ENCODE results near the gene COQ8B.

The COQ8B gene

DNA sequence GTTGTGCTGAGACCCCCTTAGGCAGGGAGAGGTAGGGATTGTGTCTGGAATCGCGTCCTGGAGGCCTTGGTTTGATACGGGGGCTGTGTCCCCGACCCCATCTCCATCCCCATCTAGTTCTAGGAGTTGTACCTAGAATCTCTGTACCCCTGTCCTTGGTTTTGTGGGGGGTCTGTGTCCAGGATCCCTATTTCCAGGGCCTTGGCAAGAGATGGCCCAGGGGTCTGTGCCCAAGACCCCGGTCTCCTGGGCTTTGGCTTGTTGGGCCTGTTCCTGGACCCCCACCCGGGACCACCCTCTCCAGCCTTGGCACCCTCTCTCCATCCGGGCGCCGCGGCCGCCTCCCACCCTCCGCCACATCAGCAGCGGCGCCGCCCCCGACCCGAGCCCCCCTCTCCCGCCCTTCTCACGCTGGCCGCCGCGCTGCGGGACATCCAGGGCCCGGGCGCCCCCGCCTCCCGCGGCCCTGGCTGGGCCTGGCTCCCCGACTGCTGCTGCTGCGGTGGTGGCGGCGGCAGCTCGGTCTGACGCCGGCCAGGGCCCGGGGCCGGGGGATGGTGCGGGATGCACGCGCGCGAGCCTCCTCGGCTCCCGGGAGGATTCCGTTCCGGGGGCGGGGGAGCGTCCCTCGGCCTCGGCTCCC is 26.5 kb downstream of the COQ8B start, which contains the start of gene NUMBL:
TSS of gene NUMBL (minus strand) at position 602 of the 643 bp plus-strand sequence. CDS start at position 434, 168 bp downstream.
- peak; percentile 23 to 28 for DNase-seq

DNA sequence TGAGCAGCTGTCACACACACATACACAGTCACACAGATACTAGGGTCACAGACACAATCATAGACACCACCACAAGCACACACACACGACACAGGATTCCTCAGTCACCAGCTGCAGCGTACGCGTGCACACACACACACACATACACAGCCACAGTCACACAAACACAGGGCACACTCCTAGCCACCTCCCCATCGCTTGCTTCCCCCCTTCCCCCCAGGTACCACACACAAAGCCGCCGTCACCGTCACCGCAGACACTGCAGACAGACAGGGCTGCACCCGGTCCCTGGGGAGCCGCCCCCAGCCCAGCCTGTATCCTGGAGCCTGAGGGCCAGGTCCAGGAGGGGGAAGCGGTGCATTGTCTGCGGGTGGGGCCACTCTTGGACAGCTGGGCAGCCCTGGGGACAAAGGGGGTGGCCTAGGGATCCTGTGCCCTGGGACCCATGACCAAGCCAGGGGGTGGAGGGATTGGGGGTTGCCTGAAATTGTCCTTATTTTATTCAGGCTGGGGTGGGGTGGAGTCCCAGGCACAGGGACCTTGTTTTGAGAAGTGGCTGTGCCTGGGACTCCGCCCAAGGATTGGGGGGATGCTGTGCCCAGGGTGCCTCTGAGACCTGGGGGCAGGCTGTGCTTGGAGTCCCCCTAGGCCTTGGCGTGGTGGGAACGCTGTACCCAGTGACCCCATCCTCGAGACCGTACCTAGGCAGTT is 27.2 kb downstream of the COQ8B start:
- DNase-seq = peak in 1 of 2 experiments; percentile 42

DNA sequence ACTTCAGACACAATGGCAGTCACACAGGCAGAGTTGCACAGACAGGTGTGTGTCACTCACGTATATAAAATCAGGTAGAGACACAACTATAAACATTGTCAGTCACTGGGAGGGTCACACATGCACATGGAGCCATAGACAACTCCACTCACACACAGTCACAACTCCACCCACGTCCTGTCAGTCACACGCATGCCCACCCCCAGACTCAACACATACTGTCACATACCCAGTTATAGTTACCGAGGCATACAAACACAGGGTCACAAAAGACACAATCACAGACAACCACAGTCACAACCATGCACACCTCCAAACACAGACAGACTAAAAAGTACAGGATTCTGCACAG is 27.7 kb downstream of the COQ8B start:
- DNase-seq = no peak

DNA sequence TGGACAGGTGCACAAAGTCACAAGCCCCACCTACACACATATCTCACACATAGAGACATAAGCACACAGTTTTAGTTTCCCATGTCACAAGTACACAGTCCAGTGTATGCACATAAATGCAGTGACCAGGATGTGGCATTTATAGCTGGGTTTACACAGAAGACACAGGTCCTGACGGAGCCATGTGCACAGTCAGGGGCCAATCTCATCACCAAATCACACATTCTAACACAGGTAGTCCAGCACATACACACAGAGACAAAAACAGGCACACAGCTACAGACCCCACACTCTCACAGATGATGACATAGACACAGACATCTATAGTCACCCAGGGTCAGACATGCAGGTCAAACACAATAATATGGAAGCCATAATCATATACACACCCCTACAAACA is 28.4 kb downstream of the COQ8B start:
- no peak for DNase-seq

DNA sequence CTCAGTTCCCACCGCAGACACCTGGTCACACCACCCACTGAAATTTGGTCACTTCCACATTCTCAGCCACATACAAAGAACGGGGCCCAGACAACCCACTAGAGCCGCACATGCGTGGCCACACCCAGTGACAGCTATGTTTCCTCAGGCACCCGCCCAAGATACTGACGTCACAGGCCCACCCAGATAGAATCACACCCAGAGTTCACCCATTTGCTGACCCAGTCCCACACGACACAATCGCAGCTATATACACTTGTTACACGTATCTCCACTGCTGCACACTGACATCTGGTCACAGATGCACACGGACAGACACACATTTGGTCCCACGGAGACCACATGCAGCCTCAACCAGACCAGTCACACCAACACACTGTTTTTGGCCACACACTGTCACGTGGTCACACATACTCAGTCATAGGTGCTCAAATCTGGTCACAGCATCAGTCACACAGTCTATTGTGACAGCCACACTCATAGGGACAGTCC is 29.1 kb downstream of the COQ8B start:
- no peak for DNase-seq

DNA sequence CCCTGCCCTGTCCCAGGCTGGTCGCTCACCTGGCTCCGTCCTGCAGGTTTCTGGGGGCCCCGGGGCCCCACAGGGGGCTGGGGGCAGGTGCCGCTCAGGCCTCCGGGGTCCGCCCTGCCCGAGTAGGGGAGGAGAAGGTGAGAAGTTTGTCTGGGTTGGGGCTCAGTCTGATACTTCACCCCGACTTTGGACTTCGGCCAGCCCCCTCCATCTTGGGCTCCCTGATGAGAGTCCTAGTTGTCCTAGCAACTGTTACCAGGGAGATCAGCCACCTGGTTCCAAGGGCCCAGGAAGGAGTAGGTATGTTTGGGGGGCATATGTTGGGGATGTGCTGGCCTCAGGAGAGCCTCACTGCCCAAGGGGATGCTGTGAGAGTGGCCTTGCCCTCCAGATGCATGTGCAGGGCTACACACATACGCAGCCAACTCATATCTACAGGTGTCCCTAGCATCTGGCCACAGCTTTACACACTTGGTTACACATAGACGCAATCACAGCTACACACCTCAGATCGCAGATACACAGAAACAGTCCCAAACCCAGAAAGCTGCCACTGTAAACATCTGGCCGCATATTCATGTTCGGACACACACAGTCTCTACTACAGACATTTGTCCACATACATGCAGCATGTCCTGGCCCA is 29.7 kb downstream of the COQ8B start:
- DNase-seq = no peak

DNA sequence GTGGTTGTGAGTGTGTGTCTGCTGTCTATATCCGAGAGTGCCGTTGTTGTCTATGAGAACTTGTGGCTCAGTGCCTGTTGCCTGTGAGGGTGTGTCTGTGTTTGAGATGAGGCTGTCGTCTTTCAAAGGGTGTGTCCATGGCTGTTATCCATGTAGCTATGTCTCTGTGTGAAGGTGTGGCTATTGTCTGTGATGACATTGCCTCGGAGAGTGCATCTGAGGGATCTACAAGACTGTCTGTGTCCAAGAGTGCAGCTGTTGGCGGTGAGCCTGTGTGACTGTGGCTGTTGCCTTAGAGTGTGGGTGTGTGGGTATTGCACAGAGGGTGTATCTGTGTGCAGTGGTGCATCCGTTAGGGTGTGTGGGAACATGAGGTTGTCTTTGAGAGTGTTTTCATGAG is 31.1 kb downstream of the COQ8B start:
- no peak for DNase-seq

DNA sequence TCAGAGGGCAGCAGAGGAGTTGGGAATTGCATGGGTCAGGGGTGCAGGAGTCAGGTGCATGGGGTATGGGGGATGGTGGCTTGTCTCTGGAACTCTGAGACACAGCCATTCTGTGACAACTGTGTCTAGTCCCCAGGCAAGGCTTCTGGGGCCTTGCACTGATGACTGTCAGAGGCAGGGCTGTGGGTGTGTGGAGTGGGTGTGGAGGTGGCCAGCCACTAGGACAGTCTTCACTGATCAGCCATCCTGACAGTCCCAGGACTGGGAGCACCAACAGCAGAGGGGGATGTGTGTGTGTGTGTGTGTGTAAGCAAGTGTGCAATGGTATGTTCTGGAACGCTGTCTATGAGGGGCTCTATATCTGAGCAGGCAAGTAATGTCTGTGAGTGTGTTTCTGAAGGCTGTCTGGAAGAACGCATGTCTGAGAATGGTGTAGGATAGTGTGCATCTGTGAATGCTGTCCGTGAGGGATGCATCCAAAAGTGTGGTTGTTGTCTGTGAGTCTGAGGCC is 31.6 kb downstream of the COQ8B start:
- no peak for DNase-seq

DNA sequence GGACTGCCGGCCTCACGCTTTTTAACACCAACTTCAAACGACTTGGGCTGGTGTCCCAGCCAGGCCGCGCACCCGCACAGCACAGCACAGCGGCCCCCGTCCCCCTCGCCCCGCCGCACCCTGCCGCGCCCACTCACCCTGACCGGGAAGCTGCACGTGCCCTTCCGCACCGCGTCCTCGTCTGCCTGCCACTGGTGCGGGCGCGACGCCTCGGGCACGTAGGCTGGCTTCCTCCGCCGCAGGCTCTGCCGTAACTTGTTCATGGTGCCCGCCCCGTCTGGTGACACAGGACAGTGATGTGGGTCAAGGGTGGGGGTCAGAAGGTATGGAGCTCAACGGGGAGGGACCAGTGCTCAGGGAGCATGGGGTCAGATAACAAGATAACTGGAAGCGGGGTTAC is 32.4 kb downstream of the COQ8B start:
- no peak for DNase-seq

DNA sequence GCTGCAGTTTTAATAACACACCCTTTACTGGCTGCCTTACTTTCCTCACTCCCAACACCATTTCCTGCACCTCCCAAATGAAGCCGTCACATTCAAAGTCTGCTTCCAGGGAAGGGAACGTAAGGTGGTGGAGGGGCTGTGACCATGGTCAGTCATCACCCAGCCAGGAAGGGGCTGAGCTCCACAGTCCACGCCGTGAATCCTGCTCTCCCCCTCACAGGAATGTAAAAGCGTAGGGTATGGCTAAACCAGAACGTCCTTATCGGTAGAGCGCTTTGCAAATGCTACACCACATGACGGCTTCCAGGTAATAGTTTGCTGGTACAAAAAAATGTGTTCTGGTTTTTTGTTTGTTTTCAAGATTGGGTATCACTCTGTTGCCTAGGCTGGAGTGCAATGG is 33.2 kb downstream of the COQ8B start:
- DNase-seq = no peak

DNA sequence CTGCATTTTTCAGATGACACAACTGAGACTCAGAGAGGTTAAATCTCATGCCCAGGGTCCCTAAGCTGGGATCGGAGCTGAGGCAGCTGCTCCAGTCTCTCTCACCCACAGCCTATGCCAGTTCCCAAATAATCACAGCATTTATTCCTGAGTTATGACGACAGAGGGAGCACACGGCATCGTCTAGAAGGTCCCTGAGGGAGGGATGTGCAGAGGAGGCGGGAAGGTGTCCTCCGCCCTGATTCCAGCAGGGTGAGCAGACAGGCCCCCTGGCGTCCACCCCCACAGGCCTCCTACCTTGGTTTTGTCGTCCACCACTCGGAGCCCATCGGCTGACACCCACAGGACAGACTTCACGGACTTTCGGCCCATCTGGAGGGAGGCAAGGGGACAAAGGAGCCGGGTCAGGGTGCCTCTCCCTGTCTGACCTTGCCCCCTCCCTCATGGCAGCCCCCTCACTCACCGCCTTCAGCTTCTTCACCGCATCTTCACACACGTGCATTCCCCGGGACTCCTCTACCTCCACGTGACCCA is 34.2 kb downstream of the COQ8B start:
- DNase-seq = no peak

DNA sequence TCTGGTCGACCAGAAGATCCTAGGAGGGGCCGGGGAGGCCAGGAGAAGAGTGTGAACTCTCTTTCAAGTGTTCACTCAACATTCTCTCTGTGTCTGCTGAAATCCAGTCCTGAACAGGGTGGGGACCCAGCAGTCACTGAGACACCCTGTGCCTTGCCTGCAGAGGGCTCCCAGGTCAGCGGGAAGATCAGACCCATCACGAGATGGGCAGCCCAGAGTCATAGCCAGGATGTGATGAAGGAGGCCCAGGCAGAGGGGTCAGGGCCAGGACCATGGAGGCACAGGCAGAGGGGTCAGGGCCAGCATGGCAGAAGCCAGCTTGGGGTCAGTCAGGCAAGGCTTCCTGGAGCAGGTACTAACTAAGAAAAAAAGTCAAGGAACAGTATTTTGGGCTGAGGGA is 35.6 kb downstream of the COQ8B start:
- DNase-seq = no peak

DNA sequence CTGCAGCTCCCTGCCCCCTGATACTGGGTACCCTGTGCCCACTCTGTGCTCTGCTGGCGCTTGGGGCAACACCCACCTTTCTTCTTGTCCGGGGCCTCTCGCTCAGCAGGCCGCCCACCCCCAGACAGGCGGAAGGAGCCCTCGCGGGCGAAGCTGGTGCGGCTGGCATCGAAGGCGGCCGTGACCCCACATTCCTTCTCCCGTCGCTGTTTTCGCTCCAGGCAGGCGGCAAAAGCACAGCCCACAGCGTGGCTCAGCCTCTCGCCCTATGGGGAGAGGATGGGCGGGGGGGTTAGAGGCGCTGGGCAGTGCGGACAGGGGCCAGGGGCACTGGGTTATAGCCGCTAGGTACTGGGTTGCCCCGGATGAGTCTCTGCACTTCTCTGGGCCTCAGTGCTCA is 39.5 kb downstream of the COQ8B start:
- no peak for DNase-seq

DNA sequence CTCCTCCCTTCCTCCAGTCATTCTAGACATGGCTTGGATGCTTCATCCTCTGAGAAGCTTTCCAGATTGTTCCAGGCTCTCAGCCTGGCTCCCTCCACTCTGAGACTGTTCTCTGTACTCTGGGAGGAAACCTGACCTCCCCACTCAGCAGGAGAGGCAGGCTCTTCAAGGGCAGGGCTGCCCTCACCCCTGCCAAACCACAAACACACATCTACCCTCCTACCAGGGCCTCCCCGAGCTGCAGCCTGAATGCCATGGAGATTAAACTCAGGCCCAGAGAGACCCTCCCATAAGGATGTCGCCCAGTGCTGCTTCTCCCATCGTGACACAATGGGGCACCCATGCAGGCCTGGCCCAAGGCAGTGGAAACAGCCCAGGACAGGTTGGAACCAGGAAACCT is 42.4 kb downstream of the COQ8B start:
- no peak for DNase-seq

DNA sequence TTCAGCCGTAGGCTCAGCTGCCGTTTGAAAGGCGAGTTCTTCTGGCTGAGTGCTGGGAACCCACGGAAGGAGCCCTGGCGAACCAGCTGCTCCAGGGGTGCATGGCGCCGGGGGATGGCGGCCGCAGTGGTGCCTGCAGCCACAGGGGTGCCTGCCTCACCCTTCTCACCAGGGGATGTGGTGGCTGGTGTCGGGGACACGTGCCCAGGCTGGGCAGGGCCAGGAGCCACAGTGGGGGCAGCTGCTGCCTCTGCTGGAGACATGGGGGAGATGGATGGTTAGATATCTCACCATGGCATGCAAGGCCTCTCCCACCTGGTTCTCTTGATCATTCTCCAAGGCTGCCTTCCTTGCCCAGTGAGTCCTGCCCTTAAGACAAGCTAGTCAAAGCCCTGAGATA is 43.3 kb downstream of the COQ8B start:
- DNase-seq = no peak

DNA sequence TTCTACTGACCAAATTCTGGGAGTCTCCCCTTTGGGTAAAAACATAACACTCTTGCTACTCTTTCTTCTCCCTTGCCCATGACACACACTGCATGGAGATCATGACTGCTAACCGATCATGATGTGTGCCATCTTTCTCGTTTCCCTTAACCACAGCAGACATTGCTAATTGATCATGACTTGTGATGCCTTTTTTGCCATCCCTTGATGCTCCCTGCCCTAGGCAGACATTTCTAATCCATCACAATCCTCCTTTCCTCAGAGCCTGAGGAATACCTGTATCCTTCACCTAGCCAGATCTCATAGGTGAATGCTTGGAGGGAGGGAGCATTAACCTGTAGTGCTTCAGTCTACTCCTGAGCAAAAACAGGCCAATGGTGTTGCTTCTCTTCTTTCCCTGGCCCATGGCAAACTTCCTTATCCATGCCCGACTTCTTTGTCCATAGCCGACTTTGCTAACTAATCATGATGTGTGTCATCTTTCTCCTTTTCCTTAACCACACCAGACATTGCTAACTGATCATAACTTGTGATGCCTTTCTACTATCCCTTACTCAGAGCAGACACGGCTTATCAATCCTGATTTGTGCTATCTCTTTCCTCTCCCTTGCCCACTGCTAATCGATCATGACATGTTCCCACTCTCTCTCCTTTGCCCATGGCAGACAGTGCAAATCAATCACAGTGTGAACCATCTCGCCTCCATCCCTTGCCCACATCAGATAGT is 44.0 kb downstream of the COQ8B start:
- no peak for DNase-seq

DNA sequence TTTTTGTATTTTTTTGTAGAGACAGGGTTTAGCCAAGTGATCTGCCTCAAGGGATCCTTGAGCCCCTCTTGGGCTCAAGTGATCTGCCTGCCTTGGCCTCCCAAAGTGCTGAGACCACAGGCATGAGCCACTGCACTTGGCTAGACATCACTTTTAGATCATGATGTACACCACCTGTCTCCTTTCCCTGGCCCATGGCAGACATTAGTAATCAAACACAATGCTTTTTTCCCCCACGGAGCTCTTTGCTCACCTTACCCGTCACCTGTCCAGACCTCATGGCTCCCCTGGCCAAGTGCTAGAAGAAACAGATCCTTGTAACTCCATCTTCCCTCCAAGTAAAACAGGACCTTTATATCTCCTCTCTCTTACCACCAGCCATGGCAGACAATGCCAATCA is 44.6 kb downstream of the COQ8B start:
- DNase-seq = no peak

DNA sequence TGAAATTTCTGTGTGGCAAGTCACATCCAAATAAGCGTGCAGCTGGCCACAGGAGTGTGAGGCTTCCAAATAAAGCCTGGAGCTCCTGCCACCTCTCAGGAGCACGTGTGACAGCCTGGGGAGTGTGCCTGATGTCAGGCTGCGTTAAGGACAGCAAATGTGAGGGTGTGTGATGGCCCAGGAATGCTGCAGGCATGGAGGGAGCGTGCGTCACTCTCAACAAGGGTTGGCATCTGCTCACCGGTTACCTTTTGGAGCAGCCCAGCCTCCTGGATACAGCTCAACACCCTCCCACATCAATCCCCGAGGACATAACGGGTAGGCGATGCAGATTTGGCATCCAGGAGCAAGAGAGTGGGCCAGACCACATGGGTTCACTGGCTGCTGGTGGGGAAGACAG is 45.3 kb downstream of the COQ8B start:
- DNase-seq = no peak

DNA sequence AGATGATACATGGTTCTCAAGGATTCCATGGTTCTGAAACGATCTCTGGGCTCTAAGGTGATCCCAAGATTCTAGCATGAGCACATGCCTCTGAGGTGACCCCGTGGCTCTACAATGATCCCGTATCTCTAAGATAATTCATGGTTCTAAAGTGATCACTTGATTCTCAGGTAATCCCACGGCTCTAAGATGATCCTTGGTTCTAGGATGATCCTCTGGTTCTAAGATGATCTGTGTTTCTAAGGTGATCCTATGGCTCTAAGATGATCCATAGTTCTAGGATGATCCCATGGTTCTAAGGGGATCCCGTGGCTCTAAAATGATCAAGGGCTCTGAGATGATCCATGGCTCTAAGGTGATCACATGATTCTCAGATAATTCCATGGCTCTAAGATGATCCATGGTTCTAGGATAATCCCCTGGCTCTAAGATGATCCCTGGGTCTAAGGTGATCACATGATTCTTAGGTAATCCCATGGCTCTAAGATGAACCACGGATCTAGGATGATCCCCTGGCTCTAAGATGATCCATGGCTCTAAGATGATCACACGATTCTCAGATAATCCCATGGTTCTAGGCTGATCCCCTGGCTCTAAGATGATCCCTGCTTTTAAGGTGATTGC is 47.6 kb downstream of the COQ8B start:
- DNase-seq = no peak

DNA sequence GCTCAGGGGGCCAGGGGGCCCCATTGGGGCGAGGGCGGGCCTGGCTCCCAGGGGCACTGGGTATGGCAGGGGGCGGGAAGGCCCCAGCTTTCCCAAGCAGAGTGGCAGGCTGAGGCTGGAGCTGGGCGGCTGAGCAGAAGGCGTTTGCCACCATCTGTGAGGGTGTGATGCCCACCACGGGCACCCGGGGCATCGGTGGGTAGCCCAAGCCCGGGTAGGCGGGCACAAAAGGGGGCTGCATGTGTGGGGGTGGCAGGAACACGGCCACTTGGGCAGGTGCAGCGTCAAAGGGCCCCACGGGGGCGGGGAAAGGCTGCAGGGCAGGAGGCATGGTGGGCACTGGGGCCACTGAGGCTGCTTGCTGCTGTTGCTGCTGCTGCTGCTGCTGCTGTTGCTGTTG is 49.1 kb downstream of the COQ8B start:
- DNase-seq = no peak

DNA sequence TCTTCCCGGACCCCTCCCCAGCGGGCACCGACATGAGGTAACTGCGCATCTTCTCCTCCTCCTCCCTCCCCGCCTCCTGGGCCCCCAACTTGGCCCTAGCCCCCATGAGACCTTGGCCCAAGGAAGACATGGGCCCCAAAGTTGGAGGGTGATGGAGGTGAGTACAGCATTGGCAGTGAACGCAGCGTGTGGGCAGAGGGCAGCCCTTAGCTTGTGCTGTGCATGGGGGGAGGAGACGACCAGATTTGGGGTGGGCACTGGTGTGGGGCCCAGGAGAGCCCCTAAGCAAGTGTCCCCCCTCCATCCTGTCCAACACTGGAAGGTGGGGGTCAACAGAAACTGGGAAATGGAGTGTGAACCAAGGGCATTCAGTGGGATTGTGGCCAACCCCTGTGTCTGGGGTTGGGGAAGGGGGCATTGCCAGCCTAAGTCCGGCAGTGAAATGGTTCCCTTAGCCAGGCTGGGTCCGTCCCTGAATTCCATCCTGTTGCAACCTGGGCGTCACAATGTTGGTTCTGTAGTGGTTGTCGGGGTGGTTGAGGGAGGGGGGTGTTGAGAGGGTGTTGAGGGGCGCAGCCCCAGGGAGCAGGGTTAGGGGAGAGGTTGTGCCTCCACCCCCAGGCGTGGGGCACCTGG is 49.8 kb downstream of the COQ8B start:
- DNase-seq = no peak

All from activated T-cell treated with anti-CD3 and anti-CD28 coated beads, Interleukin-2, amount 50 U/mL, for 48 hours (primary cell).